NCI-H1436 treated with DMSO at 0.1 percent for 48 hours (cell line): ENCODE results near the gene RAB25.
A peak's percentile ranks its signal among the peaks of the same experiment; 100 is the strongest.
"Not testable (repeated sequence)": the region's sequence is repeated elsewhere in the genome, so short reads cannot be mapped to it uniquely, and the experiment has no call there.

Experiments
- DNase-seq: peaks from one replicate; lab custom pipeline; 2025; lab: John Stamatoyannopoulos, UW

RAB25 gene

DNA sequence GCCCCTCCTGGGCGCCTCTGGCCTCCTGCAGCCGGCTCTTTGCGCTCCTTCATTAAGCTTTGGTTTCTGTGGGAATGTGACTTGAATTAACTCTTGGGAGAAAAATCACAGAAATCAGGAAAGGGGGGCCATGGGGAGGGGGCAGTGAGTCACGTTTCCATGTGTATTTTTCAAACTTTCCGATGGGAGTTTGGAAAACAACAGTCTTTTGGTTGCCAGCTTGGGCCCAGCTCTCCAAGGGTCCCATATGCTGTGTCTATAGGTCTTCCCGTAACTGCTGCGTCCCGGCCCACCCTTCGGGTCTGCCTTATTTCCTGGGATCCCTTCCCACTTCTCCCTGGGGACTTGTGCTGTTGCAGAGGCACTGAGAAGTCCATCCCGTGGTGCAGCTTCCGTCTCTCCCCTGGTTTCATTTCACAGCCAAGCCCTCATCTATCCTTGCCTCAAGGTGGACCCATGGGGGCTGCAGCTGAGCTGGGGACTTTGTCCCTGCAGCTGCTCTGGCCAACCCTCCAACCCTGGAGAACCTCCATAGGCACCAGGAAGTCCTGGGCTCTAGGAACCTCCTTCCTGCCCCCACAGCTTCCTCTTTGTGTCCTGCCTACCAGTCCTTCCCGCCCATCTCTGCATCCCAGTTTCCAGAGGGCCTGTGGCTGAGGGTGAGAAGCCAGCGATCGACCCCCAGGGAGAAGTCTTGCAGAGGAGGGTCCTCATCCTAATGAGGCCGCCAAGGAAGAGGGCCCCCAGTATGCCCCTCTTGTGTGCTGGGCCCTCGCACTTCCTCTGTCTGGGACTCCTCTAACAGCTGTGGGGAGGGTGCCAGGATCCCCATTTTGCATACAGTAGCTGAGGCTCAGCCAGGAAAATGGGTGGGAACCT, 41.9 kb downstream of the RAB25 start:
- no peak for DNase-seq

DNA sequence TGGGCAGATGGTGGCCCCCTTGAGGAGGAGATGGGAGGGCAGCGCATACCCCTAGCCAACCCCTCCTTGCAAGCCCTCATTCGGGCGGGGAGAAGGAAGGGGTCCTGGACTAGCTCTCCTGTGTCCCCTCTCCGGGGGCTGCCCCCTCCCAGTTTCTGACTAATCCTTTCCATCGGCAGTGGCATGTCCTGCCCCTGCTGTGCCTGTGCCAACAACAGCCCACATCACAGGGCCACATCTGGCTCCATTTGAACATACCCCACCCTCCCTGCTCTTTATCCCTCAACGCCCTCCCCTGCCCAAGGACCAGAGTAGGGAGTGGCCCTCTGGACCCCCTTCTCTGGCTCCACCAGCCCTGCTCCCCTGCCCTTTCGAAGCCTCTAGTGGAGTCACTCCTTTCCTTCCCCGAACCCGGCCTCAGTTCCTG, 42.6 kb downstream of the RAB25 start:
- no peak for DNase-seq

DNA sequence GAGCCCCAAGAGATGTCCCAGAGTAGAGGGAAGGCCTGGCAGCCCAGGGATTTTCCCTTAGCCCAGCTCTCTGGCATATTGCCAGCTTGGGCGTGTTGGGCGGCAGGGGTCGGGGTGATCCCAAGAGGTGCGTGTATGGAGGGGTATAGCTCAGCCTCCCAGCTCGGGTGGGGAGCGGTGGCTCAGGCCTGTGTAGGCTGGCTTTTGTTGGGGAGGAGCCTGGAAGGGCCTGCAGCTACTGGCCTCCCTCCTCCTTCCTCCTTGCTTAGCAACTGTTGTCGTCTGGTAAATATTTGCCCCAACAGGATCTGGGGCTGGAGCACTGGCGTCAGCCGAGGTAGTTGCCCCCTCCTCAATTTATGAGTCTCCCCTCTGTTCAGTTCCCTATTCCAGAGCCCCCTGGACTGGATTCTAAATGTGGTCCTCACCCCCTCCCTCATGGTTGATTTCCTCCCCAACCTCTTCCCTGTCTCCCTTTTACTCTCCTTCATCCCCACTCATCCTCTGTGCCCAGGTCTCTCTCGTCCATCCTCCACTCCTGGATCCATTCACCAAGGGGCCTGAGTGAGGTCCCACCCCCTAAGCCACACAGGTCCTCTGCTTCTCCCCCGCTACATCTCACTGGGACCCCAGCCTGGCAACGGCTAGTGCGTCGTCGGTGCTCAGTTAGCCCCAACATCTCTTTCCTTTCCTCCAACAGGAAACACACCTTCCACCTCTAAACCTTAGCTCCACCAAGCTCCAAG, 43.3 kb downstream of the RAB25 start:
- no peak for DNase-seq

DNA sequence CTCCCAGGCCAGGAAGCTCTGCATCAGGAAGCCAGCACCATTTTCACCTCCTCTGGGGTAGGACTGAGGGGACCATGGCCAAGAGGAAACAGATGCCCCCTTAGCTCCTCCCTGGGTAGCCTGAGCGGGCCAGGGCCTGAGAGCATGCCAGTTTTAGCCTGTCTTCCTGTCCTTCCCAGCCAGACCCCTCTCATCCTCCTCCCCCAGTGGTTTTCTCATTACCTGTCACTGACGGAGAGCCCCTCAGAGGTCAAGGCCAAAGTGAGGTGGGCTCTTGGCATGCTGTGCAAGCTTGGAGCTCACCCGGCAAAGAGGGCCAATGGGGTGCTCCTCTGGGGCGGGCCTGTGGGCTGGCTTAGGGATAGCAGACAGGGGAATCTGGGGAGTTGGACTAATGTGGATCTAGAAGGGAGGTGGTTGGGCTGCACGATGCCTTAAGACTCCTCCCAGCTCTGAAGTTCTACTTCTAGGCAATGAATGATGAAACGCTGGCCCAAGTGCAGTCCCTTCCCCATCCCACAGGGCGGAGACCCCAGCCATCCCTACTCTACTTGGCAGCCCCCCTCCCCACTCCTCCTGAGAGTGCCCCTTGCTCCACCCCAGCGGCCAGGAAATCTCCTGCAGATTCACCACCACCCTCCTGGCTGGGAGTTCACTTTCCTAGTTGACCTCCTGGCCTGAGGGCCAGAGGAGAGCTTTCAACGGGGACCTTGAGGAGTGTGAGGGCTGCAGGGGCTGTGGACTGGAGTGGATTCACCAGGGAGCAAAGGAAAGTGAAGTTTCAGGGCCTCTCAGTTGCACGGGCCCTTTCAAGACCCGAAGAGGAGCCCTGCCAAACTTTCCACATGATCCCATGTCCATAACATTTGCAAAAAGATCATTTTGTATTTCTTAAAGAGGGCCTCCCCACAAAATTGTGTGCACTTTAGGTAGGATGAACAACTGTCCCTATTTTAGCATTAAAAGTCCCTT, 44.2 kb downstream of the RAB25 start:
- DNase-seq, result no peak

DNA sequence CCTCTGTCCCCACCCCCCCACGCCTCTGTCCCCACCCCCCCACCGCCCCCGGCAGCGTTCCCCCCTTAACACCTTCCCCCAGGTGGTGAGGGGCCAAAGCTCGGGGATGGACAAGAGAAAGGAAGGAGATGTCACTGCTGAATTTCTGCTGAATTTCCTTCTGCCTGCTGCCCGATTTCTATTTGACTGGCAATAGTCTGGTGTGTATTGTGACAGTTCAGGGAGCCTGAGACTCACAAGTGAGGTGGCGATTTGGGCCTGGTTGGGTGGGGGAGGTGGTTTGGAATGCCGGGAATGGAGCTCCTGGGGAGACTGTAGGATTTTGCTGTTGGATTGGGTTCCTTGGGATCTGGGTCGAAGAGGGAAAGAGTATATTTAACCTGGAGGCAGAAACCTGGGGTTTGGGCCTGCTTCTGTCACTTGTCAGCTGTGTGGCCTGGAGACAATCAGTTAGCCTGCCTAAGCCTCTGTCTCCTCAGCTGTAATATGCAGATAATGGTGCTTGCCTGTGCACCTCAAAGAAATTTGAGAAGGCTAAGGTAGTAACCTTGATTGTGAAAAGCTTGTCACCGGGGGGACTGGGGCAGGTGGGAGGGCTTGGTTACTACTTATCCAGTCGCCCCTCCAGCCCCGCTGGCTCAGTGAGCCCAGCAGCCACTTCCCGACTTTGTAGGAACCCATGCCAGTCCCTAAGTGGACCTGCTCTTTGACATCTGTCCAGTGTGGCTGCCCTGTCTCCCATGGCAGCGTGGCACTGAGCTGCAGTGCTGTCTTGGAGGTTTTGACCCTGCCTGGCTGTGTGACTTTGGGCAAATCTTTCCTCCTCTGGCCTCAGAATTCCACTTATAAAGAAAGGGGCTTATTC, 45.9 kb downstream of the RAB25 start:
- DNase-seq, result no peak

DNA sequence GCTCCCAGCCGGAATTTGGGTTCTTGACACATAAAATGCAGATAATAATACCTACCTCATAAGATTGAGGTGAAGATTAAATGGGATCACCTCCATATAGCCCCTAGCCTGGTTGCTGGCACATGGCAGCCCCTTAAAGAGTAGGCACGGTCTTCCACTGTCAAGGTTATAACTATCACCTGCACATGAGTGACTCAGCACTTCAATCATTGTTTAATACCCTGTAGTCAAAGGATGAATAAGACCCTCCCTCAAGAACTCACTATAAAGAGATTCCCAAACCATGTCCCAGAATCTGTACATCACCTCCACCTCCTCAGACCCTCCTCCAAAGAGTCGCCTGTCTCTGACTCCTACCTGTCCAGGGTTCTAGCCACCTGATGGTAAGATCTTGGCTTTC, 47.1 kb downstream of the RAB25 start:
- DNase-seq, result no peak

DNA sequence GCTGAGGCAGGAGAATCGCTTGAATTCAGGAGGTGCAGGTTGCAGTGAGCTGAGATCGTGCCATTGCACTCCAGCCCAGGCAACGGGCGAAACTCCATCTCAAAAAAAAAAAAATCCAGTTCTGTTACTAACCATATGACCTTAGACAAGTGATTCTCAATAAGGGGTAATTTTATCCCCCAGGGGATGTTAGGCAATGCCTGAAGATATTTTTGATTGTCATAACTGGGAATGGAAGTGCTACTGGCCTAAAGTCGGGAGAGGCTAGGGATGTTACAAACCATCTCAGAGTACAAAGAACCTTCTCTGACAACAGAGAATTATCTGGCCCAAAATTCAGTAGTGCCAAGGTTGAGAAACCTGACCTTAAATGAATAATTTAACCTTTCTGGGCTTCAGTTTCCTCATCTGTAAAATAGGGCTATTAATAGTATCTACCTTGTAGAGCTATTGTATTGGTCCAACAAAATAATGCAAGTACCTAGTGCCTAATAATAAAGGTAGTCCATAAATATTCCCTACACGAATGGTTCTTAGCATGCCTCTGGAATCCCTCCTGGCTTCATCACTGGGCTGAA, 47.8 kb downstream of the RAB25 start:
- no peak for DNase-seq

DNA sequence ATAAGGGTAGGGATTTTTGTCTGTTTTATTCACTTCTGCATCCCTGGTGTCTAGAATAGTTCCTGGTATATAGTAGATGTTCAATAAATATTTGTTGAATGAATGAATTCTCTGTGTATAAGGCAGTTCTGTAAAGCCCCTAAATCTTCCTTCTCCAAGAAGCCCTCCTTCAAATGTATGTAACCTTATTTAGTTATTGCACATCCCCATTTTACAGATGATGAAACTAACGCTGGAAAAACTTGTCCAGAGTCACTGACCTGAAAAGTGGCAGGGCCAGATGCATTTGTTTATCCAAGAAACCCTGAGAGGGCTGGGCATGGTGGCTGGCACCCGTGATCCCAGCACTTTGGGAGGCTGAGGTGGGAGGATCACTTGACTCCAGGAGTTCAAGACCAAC, 49.3 kb downstream of the RAB25 start:
- no peak for DNase-seq

DNA sequence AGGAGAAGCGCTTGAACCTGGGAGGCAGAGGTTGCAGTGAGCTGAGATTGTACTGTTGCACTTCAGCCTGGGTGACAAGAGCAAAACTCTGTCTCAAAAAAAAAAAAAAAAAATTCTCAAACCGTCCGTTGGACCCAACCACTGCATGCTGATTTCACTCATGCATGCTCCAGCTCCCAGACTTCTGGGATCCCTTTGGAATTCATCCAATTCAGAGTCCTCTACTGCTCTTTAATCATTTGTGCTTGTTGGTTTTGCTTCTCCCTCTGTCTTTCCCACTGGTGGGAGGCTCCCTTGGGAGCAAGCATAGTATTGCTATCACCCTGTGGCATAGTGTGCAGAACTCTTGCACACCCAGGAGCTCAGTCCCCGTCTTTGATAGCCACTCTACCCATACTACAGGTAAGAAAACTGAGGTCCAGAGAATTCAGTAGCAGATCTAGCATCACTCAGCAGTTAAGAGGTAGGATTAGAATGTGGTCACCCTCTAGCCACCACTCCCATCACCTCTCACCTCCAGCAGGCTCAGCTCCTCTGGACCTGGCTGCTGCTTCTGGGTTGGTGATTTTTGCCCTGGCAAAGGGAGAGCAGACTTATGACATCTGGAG, 50.5 kb downstream of the RAB25 start:
- DNase-seq, result no peak

DNA sequence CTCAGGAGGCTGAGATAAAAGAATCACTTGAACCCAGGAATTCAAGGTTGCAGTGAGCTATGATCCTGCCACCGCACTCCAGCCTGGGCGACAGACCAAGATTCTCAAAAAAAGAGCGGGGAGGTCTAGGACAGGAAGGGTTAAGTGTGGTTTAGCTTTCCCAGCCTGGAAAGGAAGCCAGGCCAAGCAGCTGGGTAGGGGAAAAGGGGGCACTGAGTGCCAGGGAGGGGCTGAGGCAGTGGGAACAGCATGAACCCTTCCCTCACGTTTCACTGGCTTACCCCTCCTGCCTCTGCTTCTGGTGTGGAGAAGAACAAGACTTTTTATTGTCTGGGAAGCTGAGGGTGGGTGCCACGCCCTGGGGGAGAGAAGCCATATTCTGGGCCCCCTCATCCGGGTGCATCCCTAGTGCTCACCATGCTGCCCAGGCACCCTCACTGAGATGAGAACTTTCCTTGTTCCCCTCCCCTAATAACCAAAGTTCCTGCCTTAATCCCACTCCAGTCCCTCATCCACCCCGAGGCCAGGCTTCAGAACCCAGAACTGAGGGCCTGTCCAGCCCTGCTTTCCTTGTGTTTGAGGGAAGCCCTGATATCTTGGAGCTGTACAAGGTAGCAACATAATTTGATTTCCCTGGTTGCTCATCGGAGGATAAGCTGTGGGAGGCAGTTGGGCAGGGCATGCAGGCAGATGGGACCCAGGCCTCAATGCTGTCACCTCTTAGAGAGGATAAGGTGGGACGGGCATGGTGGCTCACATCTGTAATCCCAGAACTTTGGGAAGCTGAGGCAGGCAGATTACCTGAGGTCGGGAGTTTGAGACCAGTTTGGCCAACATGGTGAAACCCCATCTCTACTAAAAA, 51.5 kb downstream of the RAB25 start:
- DNase-seq, result no peak

DNA sequence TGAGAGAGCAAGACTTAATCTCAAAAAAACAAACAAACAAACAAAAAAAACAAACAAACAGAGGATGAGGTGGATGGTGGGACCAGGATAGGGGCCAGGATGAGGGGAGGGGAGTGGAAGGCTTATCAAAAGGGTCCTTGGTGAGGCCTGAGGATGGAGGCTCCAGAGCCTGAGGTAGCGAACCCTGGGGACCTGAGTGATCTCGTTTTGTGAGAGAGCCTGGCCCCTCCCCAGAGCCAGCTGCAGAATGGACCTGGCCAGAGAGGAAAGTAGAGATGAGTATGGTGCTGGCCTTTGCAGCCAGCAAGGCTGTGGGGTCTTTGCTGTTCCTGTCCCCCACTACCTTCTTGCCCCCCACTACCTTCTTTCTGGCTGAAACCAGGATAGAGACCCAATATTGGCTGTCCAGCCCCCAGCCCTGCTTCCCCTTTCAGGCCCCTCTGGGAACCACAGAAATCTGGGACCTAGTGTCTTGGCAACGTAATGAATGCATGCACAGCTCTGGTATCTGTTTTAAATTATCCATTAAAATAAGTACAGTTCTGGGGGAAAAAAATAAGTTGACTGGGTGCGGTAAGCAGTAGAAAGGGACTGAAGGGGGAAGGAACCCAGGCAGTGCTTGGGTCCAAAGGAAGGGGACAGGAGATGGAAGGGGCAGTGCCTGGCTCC, 52.5 kb downstream of the RAB25 start:
- DNase-seq, result no peak

DNA sequence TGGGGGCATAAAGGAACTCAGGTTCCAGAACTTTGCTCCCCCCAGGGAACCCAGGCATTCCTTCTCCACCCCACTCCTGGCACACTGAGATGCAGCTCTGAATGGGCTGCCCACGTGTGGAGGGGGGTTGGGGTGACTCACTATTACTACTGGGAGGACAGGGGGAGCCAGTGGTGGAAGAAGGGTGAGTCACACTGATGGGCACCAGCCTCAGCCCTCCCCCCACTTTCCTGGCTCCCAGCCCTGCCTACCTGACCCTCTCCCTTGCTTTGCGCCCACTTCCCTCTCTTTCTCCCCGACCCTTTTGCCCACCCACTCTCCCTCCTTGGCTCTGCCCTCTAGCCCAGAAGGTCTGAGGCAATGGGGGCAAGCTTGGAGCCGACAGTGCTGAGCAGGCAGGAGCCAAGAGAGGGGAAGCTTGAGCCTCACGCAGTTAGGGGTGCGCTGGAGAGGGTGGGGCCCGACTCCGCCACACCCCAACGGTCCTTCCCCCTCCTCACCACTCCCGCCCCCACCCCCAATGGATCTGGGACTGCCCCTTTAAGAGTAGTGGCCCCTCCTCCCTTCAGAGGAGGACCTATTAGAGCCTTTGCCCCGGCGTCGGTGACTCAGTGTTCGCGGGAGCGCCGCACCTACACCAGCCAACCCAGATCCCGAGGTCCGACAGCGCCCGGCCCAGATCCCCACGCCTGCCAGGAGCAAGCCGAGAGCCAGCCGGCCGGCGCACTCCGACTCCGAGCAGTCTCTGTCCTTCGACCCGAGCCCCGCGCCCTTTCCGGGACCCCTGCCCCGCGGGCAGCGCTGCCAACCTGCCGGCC, 53.4 kb downstream of the RAB25 start, which contains the start of gene LMNA:
TSS of gene LMNA (plus strand) at position 611 of the 818 bp plus-strand sequence. CDS start 208 bp downstream, outside the sequence.
- peak; percentile 48 for DNase-seq

DNA sequence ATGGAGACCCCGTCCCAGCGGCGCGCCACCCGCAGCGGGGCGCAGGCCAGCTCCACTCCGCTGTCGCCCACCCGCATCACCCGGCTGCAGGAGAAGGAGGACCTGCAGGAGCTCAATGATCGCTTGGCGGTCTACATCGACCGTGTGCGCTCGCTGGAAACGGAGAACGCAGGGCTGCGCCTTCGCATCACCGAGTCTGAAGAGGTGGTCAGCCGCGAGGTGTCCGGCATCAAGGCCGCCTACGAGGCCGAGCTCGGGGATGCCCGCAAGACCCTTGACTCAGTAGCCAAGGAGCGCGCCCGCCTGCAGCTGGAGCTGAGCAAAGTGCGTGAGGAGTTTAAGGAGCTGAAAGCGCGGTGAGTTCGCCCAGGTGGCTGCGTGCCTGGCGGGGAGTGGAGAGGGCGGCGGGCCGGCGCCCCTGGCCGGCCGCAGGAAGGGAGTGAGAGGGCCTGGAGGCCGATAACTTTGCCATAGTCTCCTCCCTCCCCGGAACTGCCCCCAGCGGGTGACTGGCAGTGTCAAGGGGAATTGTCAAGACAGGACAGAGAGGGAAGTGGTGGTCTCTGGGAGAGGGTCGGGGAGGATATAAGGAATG, 54.1 kb downstream of the RAB25 start:
- DNase-seq, result no peak

DNA sequence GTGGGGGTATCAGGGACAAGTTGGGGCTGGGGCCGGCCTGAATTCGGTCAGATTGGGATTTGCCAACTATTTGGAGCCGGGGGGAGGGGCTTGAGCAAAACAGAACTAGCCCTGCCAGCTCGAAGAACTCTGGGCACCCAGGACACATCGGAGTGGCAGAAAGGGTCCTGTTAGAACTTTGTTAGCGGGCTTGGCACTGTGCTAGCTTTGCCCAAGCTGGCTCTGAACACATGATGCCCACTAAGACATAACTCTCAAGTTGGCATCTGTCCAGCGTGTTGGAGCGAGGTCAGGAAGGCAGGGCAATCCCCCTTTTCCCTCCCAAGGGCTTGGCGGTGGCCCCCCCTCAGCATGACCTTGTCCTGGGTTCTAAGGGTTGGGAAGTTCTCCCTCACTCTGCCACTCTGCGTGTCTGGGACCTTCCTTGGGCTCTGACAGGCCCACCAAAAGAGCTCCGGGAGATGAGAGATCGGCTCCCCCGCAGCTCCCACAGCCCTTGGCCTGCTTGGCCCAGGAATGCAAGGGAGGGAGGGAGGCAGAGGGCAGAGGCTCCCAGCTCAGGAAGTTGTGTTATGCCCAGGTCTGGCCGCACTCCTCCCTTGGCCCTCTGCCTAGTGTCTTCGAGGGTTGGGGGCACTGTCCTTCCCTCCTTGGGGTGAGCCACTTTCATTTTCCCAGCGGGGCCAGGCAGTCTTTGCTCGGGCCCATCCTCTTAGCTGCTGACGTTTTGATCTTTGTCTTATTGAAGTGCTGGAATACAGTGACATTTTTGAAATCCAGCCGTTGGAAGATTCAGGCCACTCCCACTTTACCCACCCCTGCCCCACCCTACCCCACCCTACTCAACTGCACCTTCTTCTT, 54.8 kb downstream of the RAB25 start:
- no peak for DNase-seq

DNA sequence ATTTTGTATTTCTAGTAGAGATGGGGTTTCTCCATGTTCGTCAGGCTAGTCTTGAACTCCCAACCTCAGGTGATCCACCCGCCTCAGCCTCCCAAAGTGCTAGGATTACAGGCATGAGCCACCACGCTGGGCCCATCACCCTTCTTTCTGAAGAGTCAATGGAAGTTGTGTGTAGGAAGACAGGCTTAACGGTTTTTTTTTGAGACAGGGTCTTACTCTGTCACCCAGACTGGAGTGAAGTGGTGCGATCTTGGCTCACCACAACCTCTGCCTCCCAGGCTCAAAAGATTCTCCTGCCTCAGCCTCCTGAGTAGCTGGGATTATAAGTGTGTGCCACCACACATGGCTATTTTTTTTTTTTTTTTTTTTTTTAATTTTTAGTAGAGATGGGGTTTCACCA, 55.8 kb downstream of the RAB25 start:
- not testable (repeated sequence) for DNase-seq

DNA sequence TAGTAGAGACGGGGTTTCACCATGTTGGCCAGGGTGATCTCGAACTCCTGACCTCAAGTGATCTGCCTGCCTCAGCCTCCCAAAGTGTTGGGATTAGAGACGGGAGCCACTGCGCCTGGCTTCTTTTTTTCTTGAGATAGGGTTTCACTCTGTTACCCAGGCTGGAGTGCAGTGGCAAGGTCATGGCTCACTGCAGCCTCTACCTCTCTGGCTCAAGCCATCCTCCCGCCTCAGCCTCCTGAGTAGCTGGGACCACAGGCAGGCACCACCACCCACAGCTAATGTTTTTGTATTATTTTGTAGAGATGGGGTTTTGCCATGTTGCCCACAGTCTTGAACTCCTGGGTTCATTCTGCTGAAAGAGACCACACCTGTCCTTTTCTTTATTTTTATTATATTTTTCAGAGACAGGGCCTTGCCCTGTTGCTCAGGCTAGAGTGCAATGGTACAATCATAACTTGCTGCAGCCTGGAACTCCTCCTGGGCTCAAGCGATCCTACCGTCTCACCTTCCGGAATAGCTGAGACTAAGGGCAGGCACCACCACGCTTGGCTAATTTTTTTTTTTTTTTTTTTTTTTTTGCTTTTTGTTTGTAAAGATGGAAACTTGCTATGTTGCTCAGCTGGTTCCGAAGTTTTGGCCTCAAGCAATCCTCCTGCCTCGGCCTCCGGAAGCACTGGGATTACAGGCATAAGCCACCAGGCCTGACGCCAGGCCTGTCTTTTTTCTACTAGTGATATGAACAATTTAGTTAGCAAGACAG, 56.6 kb downstream of the RAB25 start:
- DNase-seq, result no peak
